ENCODE results near the gene DNLZ.

GRCh38 chr9:136340356-136341041 is 23.0 kb downstream of the DNLZ start:
- TF ChIP-seq POLR2AphosphoS5 (IDR thresholded peaks at IDR 0.05; ENCODE audit: low read length) (no peak), BCLAF1 (IDR thresholded peaks at IDR 0.05) (no peak)

Data from GM12878 (cell line).